Measurements from ENCODE around the gene TIMP4. TPM values are rescaled to one million over a fixed set of nuclear protein-coding genes. Genes with fewer than 3 reads are reported as not detected.

The TIMP4 gene
- total RNA-seq, 5 donors from 2014 or later (not counting 1 experiment from before 2014, with no cell fraction given), result not detected

DNA sequence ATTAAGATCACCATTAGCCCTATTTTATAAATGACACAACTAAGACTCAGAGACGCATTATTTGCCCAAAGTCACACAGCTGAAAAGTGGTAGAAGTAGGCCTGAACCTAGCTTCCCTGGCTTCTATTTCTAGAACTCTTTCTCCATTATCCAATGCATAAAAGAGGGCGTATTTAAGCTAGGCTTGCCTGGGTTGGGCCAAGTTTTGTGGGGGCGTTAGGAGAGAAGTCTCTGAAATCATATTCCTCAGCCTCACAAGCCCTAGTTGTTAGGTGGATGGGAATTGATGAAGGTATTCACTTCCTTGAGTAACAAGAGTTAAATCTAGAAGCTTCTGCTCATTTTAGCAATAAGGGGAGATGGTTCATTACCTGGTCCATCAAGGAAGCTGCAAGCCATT is 22.3 kb downstream of the TIMP4 start:
- no peaks in the 10 kb centered on the region for H3K36me3 ChIP-seq (ENCODE audit: control insufficient read depth in 2 of 2, extremely low read depth in 1 of 2, insufficient read depth in 1 of 2, low read length in 1 of 2)
- Mint-ChIP-seq H3K4me1 (peaks cover 0 to 2% (median 0%) of the 10 kb centered on the region in 3 donors), H3K27ac (no peak overlapping the region), H3K9me3 (no peaks in the 10 kb centered on the region), H3K27me3 (peaks cover 5 to 10% of the 10 kb centered on the region in 2 donors), H3K4me3 (no peak overlapping the region), H3K36me3 (no peaks in the 10 kb centered on the region)
- H3K4me3 ChIP-seq (ENCODE audit: control insufficient read depth in 1 of 2, extremely low read depth in 1 of 2, low read length in 1 of 2), result no peak overlapping the region
- no peaks in the 10 kb centered on the region for H3K27me3 ChIP-seq (replicated peaks in 1 of 2; ENCODE audit: control insufficient read depth in 2 of 2, extremely low read depth in 1 of 2, insufficient read depth in 2 of 2, low read length in 1 of 2)
- ChIA-PET POLR2A (interaction anchor here in 1 of 2 donors (0.6 kb wide), 1 partner anchor 584 kb away, joined by 13 read pairs; no protein-coding TSS in a partner anchor), CTCF (interaction anchor here (0.8 to 2.0 kb wide), 5 partner anchors 340 to 388 kb away, joined by 3 to 35 read pairs (median 4); no protein-coding TSS in a partner anchor)
- no peaks in the 10 kb centered on the region for H3K9me3 ChIP-seq
- H3K4me1 ChIP-seq (ENCODE audit: control insufficient read depth in 1 of 2, extremely low read depth in 1 of 2, insufficient read depth in 2 of 2, low read length in 2 of 2), result no peaks in the 10 kb centered on the region
- no peak overlapping the region for H3K27ac ChIP-seq (ENCODE audit: low read length)
- no peak for DNase-seq
- ATAC-seq (replicated peaks in 1 of 4), result no peak
- WGBS (ENCODE audit: insufficient coverage), result no CpG with 5 or more reads among the region's 3 CpGs

DNA sequence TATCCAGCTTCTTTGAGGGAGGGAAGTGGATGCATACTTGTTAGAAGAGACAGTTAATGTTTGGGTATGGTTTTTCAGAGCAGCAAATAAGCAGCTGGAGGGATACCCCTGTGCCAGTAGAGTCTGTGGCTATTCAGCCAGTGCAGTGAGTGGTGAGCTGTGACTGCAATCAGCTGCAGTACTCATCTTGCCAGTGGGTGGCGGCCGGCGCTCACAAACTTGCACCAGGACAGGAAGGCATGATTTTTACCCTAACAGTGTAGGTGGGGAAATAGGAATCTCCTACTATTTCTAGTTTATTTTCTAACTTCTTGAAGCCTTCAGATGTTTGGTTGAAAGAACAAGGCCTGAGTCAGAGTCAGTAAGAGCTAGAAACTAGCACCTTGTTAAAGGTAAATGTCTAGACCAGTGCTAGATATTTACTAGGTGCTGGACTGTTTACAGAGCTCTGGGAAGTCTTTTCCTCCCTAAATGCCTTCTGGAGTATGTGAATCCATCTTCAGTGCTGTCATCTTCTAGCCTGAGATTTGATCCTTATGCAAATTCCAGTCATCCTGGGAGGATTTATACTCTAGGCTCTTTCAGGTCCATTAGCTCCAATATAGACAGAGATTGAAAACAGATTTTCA is 23.6 kb downstream of the TIMP4 start:
- Histone ChIP-seq H3K4me3 (ENCODE audit: control insufficient read depth in 1 of 2, extremely low read depth in 1 of 2, low read length in 1 of 2) (no peak overlapping the region), H3K36me3 (ENCODE audit: control insufficient read depth in 2 of 2, extremely low read depth in 1 of 2, insufficient read depth in 1 of 2, low read length in 1 of 2) (no peaks in the 10 kb centered on the region), H3K9me3 (no peaks in the 10 kb centered on the region), H3K27ac (ENCODE audit: low read length) (no peak overlapping the region), H3K4me1 (ENCODE audit: control insufficient read depth in 1 of 2, extremely low read depth in 1 of 2, insufficient read depth in 2 of 2, low read length in 2 of 2) (no peaks in the 10 kb centered on the region), H3K27me3 (replicated peaks in 1 of 2; ENCODE audit: control insufficient read depth in 2 of 2, extremely low read depth in 1 of 2, insufficient read depth in 2 of 2, low read length in 1 of 2) (no peaks in the 10 kb centered on the region)
- Mint-ChIP-seq H3K4me1 (peaks cover 0 to 2% (median 0%) of the 10 kb centered on the region in 3 donors), H3K36me3 (no peaks in the 10 kb centered on the region), H3K27me3 (peaks cover 12 to 13% of the 10 kb centered on the region in 2 donors), H3K27ac (no peak overlapping the region), H3K9me3 (no peaks in the 10 kb centered on the region), H3K4me3 (no peak overlapping the region)
- ChIA-PET CTCF (interaction anchor here (0.7 to 2.0 kb wide), 9 partner anchors 12 to 675 kb away, joined by 3 to 35 read pairs (median 4); partner anchors contain the start of gene TSEN2 (in 1 of the 2)), POLR2A (interaction anchor here (0.5 to 0.6 kb wide), 2 partner anchors 19 to 757 kb away, joined by 3 read pairs; no protein-coding TSS in a partner anchor)
- DNase-seq, result peak; percentile 10 to 68 (median 43)
- WGBS (ENCODE audit: insufficient coverage), result no CpG with 5 or more reads among the region's 3 CpGs
- peak; percentile 50 to 80 (median 62) for ATAC-seq (replicated peaks in 1 of 4)

DNA sequence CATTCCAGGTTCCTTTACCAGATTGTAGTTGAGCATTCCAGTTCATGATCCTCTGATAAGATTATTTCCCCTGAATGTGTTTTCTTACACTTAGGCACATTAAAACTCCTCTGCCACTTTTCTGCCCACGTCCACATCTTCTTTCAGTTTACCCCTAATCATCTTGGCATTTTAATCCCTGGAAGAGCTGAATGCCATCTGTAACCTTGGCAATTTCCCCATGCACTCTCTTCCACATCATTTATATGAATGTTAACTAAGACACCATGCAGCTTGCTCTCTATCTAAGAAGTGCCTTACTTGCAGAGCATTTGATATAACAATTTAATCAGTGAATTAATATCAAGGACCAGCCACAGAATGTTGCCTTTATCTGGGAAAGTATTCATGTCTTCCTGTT is 25.8 kb downstream of the TIMP4 start:
- Mint-ChIP-seq H3K27ac (no peak overlapping the region), H3K36me3 (no peaks in the 10 kb centered on the region), H3K27me3 (peaks cover 16 to 21% of the 10 kb centered on the region in 2 donors), H3K9me3 (no peaks in the 10 kb centered on the region), H3K4me3 (no peak overlapping the region), H3K4me1 (no peaks in the 10 kb centered on the region)
- WGBS (ENCODE audit: insufficient coverage), result no CpG with 5 or more reads among the region's 1 CpG
- DNase-seq, result no peak
- Histone ChIP-seq H3K4me3 (ENCODE audit: control insufficient read depth in 1 of 2, extremely low read depth in 1 of 2, low read length in 1 of 2) (no peak overlapping the region), H3K36me3 (ENCODE audit: control insufficient read depth in 2 of 2, extremely low read depth in 1 of 2, insufficient read depth in 1 of 2, low read length in 1 of 2) (no peaks in the 10 kb centered on the region), H3K9me3 (no peaks in the 10 kb centered on the region), H3K27me3 (replicated peaks in 1 of 2; ENCODE audit: control insufficient read depth in 2 of 2, extremely low read depth in 1 of 2, insufficient read depth in 2 of 2, low read length in 1 of 2) (no peaks in the 10 kb centered on the region), H3K27ac (ENCODE audit: low read length) (no peak overlapping the region), H3K4me1 (ENCODE audit: control insufficient read depth in 1 of 2, extremely low read depth in 1 of 2, insufficient read depth in 2 of 2, low read length in 2 of 2) (no peaks in the 10 kb centered on the region)
- CTCF ChIA-PET, result interaction anchor here (0.7 to 1.8 kb wide), 2 partner anchors 347 kb away, joined by 4 to 6 read pairs; no protein-coding TSS in a partner anchor
- POLR2A ChIA-PET, result no interaction called here
- no peak for ATAC-seq (replicated peaks in 1 of 4)

DNA sequence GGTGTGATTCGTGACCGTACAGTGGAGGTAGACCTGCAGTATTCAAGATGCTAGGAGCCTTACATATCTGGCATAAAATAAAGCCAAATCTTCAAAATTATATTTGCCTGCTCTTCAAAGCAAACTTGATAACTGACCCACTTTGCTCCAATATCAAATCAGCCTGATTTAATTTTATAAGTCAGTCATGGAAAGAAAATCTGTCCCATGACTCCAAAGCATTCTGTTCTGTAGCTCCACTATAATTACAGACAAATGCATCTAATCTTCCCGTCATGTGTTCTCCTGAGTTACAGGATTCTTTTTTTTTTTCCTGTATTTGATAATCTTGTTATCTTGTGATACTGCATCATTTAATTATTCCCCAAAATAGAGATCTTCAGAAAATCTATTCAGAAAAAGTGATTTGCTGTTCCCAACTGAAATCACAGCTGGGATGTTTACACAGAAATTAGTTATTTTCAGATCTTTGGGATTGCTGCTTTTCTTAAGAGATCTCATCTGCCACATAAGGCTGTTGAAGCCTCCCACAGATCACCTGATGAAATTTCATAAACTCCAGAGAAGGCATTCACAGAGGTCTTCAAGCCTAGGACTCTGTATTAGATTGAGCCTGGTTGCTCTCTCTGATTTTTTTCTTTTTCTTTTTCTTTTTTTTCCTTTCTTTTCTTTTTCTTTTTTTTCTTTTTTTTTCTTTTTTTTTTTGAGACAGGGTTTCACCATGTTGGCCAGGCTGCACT is 27.2 kb downstream of the TIMP4 start:
- Mint-ChIP-seq H3K4me1 (no peaks in the 10 kb centered on the region), H3K9me3 (no peaks in the 10 kb centered on the region), H3K27me3 (peaks cover 16 to 23% of the 10 kb centered on the region in 2 donors), H3K27ac (no peak overlapping the region), H3K36me3 (no peaks in the 10 kb centered on the region), H3K4me3 (no peak overlapping the region)
- 100% methylated on average over 2 of the region's 3 CpGs for WGBS (ENCODE audit: insufficient coverage)
- CTCF ChIA-PET, result interaction anchor here in 1 of 2 donors (0.9 kb wide), 1 partner anchor 348 kb away, joined by 3 read pairs; no protein-coding TSS in a partner anchor
- H3K27me3 ChIP-seq (replicated peaks in 1 of 2; ENCODE audit: control insufficient read depth in 2 of 2, extremely low read depth in 1 of 2, insufficient read depth in 2 of 2, low read length in 1 of 2), result no peaks in the 10 kb centered on the region
- H3K27ac ChIP-seq (ENCODE audit: low read length), result no peak overlapping the region
- ATAC-seq (replicated peaks in 1 of 4), result no peak
- DNase-seq, result no peak
- no peaks in the 10 kb centered on the region for H3K4me1 ChIP-seq (ENCODE audit: control insufficient read depth in 1 of 2, extremely low read depth in 1 of 2, insufficient read depth in 2 of 2, low read length in 2 of 2)
- POLR2A ChIA-PET, result interaction anchor here in 1 of 2 donors (0.7 kb wide), 1 partner anchor 348 kb away, joined by 4 read pairs; no protein-coding TSS in a partner anchor
- no peak overlapping the region for H3K4me3 ChIP-seq (ENCODE audit: control insufficient read depth in 1 of 2, extremely low read depth in 1 of 2, low read length in 1 of 2)
- H3K9me3 ChIP-seq, result no peaks in the 10 kb centered on the region
- no peaks in the 10 kb centered on the region for H3K36me3 ChIP-seq (ENCODE audit: control insufficient read depth in 2 of 2, extremely low read depth in 1 of 2, insufficient read depth in 1 of 2, low read length in 1 of 2)

GRCh38 chr3:12127391-12127790 is 31.3 kb downstream of the TIMP4 start:
- H3K27me3 Mint-ChIP-seq, result peaks cover 26 to 30% of the 10 kb centered on the region in 2 donors
- H3K27me3 ChIP-seq (replicated peaks in 1 of 2; ENCODE audit: control insufficient read depth in 2 of 2, extremely low read depth in 1 of 2, insufficient read depth in 2 of 2, low read length in 1 of 2), result no peaks in the 10 kb centered on the region
- ATAC-seq (replicated peaks in 1 of 4), result no peak
- H3K36me3 Mint-ChIP-seq, result no peaks in the 10 kb centered on the region
- DNase-seq, result no peak
- no peak overlapping the region for H3K4me3 ChIP-seq (ENCODE audit: control insufficient read depth in 1 of 2, extremely low read depth in 1 of 2, low read length in 1 of 2)
- POLR2A ChIA-PET, result no interaction called here
- H3K9me3 ChIP-seq, result no peaks in the 10 kb centered on the region
- no peak overlapping the region for H3K27ac Mint-ChIP-seq
- CTCF ChIA-PET, result no interaction called here
- no peaks in the 10 kb centered on the region for H3K9me3 Mint-ChIP-seq
- WGBS (ENCODE audit: insufficient coverage), result 86% methylated on average over 1 of the region's 1 CpG
- no peaks in the 10 kb centered on the region for H3K36me3 ChIP-seq (ENCODE audit: control insufficient read depth in 2 of 2, extremely low read depth in 1 of 2, insufficient read depth in 1 of 2, low read length in 1 of 2)
- H3K4me1 Mint-ChIP-seq, result no peaks in the 10 kb centered on the region
- H3K4me1 ChIP-seq (ENCODE audit: control insufficient read depth in 1 of 2, extremely low read depth in 1 of 2, insufficient read depth in 2 of 2, low read length in 2 of 2), result no peaks in the 10 kb centered on the region
- H3K4me3 Mint-ChIP-seq, result no peak overlapping the region
- H3K27ac ChIP-seq (ENCODE audit: low read length), result no peak overlapping the region

GRCh38 chr3:12125772-12126171 is 32.9 kb downstream of the TIMP4 start:
- Mint-ChIP-seq H3K9me3 (no peaks in the 10 kb centered on the region), H3K4me3 (no peak overlapping the region), H3K27me3 (peaks cover 28 to 31% of the 10 kb centered on the region in 2 donors), H3K36me3 (no peaks in the 10 kb centered on the region), H3K27ac (no peak overlapping the region), H3K4me1 (peaks cover 0 to under 1% (median 0%) of the 10 kb centered on the region in 3 donors)
- ChIA-PET POLR2A (interaction anchor here in 1 of 2 donors (0.8 kb wide), 1 partner anchor 344 kb away, joined by 4 read pairs; no protein-coding TSS in a partner anchor), CTCF (no interaction called here)
- H3K4me1 ChIP-seq (ENCODE audit: control insufficient read depth in 1 of 2, extremely low read depth in 1 of 2, insufficient read depth in 2 of 2, low read length in 2 of 2), result no peaks in the 10 kb centered on the region
- no peak for DNase-seq
- ATAC-seq (replicated peaks in 1 of 4), result no peak
- WGBS (ENCODE audit: insufficient coverage), result no CpG with 5 or more reads among the region's 1 CpG
- H3K9me3 ChIP-seq, result no peaks in the 10 kb centered on the region
- peaks cover 0 to 4% of the 10 kb centered on the region in 2 experiments for H3K27me3 ChIP-seq (replicated peaks in 1 of 2; ENCODE audit: control insufficient read depth in 2 of 2, extremely low read depth in 1 of 2, insufficient read depth in 2 of 2, low read length in 1 of 2)
- H3K4me3 ChIP-seq (ENCODE audit: control insufficient read depth in 1 of 2, extremely low read depth in 1 of 2, low read length in 1 of 2), result no peak overlapping the region
- H3K36me3 ChIP-seq (ENCODE audit: control insufficient read depth in 2 of 2, extremely low read depth in 1 of 2, insufficient read depth in 1 of 2, low read length in 1 of 2), result no peaks in the 10 kb centered on the region
- no peak overlapping the region for H3K27ac ChIP-seq (ENCODE audit: low read length)
